Measurements from ENCODE around the gene NLK. TPM values are rescaled to one million over a fixed set of nuclear protein-coding genes. Genes with fewer than 3 reads are reported as not detected.
A peak's percentile ranks its signal among the peaks of the same experiment; 100 is the strongest.

The NLK gene
- total and polyA plus RNA-seq, 2 of the 4 experiments (the other 2 are of a cell fraction) = 15.3 to 23.3 TPM

- WGBS, 2 experiments (ENCODE audit: extremely low coverage in 2 of 2, insufficient read length in 1 of 2) = 92% methylated on average over 2 of the region's 2 CpGs; no CpG with 5 or more reads in 1 of the 2 experiments
- ATAC-seq (ENCODE audit: low read depth) (no peak; the same call in 1 of the 2 replicates), DNase-seq (peak; percentile 11)
- Histone ChIP-seq H3K79me1 (ENCODE audit: low read depth in 1 of 2, low read length in 2 of 2) (peaks cover 9 to 51% of the 10 kb centered on the region in 2 experiments; a peak in 3 of 4 replicates), H3K4me1 (ENCODE audit: control insufficient read depth, insufficient read depth, low read length) (peaks cover 4% of the 10 kb centered on the region; the same call in 1 of the 2 replicates), H3K4ac (ENCODE audit: low read depth, low read length) (no peak overlapping the region), H3K36me3 (ENCODE audit: control insufficient read depth, insufficient read depth, low read length) (0 out of 2 replicates have a peak, but pooled peaks cover 2% of the 10 kb centered on the region), H3K27me3 (ENCODE audit: control insufficient read depth, insufficient read depth, low read length) (no peaks in the 10 kb centered on the region), H2AFZ (replicated peaks; ENCODE audit: low read length, poor library complexity) (no peak overlapping the region), H3K9me3 (ENCODE audit: control insufficient read depth, insufficient read depth, low read length) (no peaks in the 10 kb centered on the region), H3K4me3 (ENCODE audit: insufficient read depth, low read depth, low read length) (no peak overlapping the region), H3K27ac (ENCODE audit: insufficient read depth, low read length) (no peak overlapping the region), H3K9me1 (ENCODE audit: insufficient read depth, low read length) (no peaks in the 10 kb centered on the region), H3K4me2 (ENCODE audit: low read depth, low read length) (no peak overlapping the region), H3K9ac (ENCODE audit: low read depth, low read length) (no peak overlapping the region), H2AK5ac (ENCODE audit: low read depth, low read length) (no peak overlapping the region), H4K5ac (ENCODE audit: low read depth, low read length) (no peak overlapping the region), H2BK15ac (ENCODE audit: low read depth, low read length) (no peak overlapping the region), H2BK20ac (ENCODE audit: low read depth, low read length) (no peak overlapping the region), H3K14ac (replicated peaks; ENCODE audit: low read depth, low read length) (no peak overlapping the region; the same call in 1 of the 2 replicates), H3K23ac (ENCODE audit: low read depth, low read length) (0 out of 2 replicates have a peak overlapping the region, but pooled peaks have one; percentile 2), H4K8ac (ENCODE audit: low read depth in 2 of 2, low read length in 2 of 2) (no peak overlapping the region), H3K18ac (ENCODE audit: low read depth, low read length) (no peak overlapping the region), H4K91ac (ENCODE audit: insufficient read depth, low read depth, low read length) (no peak overlapping the region), H2AK9ac (replicated peaks; ENCODE audit: low read depth, low read length, poor library complexity) (no peak overlapping the region), H3K56ac (ENCODE audit: extremely low read depth, insufficient read depth, low read length) (no peak overlapping the region), H4K20me1 (ENCODE audit: insufficient read depth, low read length) (peaks cover 48% of the 10 kb centered on the region), H2BK5ac (ENCODE audit: low read depth, low read length, poor library complexity, severe bottlenecking) (no peak overlapping the region), H2BK120ac (ENCODE audit: low read depth, low read length) (no peak overlapping the region)
- intact Hi-C loops (cut with micrococcal nuclease) = loop anchor here (5.0 kb wide), 1 partner anchor 37 kb away; no protein-coding TSS in a partner anchor
- dilution Hi-C loops (cut with HindIII; ENCODE audit: low sequenced_read_pairs, unreplicated experiment) = no loop called here
- POLR2A ChIA-PET (ENCODE audit: unreplicated experiment) = no interaction called here
- BruUV-seq (replicated peaks) = no TSS peak
- CTCF ChIA-PET = no interaction called here
- in situ Hi-C loops (cut with MboI; ENCODE audit: low sequenced_read_pairs) = no loop called here
- TF ChIP-seq CHD1 (IDR thresholded peaks at IDR 0.05; ENCODE audit: low read depth, low read length) (no peak), CTCF (conservative IDR thresholded peaks at IDR 0.05; ENCODE audit: low read depth, low read length) (no peak), ELK1 (IDR thresholded peaks at IDR 0.05; ENCODE audit: borderline replicate concordance, low read depth, low read length) (no peak), NFE2L2 (IDR thresholded peaks at IDR 0.05; ENCODE audit: low read depth, low read length) (no peak), BHLHE40 (IDR thresholded peaks at IDR 0.05; ENCODE audit: low read depth, low read length) (no peak), MXI1 (IDR thresholded peaks at IDR 0.05; ENCODE audit: borderline replicate concordance, low read depth, low read length) (no peak), USF2 (IDR thresholded peaks at IDR 0.05; ENCODE audit: low read depth, low read length) (no peak), RCOR1 (IDR thresholded peaks at IDR 0.05; ENCODE audit: insufficient replicate concordance, low read length) (no peak), FOS (IDR thresholded peaks at IDR 0.05; ENCODE audit: low read depth, low read length) (no peak), RAD21 (IDR thresholded peaks at IDR 0.05; ENCODE audit: low read length) (no peak), SMC3 (IDR thresholded peaks at IDR 0.05; ENCODE audit: low read depth, low read length) (no peak), RFX5 (IDR thresholded peaks at IDR 0.05; ENCODE audit: low read depth, low read length) (no peak), POLR2A (IDR thresholded peaks at IDR 0.05; ENCODE audit: low read depth, low read length) (no peak), CEBPB (IDR thresholded peaks at IDR 0.05; ENCODE audit: low read depth, low read length) (no peak), MAZ (IDR thresholded peaks at IDR 0.05; ENCODE audit: borderline replicate concordance, low read depth, low read length) (no peak), MAFK (IDR thresholded peaks at IDR 0.05; ENCODE audit: low read depth, low read length) (no peak)
Observed at GRCh38 chr17:28065706-28066105, 23.2 kb downstream of the NLK start.

All from IMR-90 (cell line).